Measurements from ENCODE around the gene CEP112.

- no peak for TF ChIP-seq GATA2 (IDR thresholded peaks at IDR 0.05; ENCODE audit: low read depth, low read length)
- TF ChIP-seq GATA3 (IDR thresholded peaks at IDR 0.05; ENCODE audit: low read depth, low read length) = no peak
Measured at GRCh38 chr17:66135896-66136295, 56.0 kb downstream of the CEP112 start.
